HepG2 (cell line): ENCODE measurements around the gene PHF19. TPM values are rescaled to one million over a fixed set of nuclear protein-coding genes. Genes with fewer than 3 reads are reported as not detected.

Experiments
- ATAC-seq: fragments of 200-7000 bp; cut with Tn5 transposase; 3 replicates; pipeline ENCODE4 v1.9.1; 2020; ENCODE audit warnings: mild to moderate bottlenecking, moderate library complexity
- BruUV-seq: library from RNA; stranded (reverse); fragments of 400-500 nt; replicated peaks from 2 replicates; lab custom pipeline; 2021; lab: Mats Ljungman, UMichigan
- CTCF ChIA-PET: fragments of 300-600 bp; formaldehyde crosslinking; extraction: SDS; loops from one replicate; lab custom pipeline; 2021; ENCODE audit warnings: low total read pairs, inconsistent platforms, low intra/inter-chr PET ratio; lab: Yijun Ruan, JAX
- POLR2A ChIA-PET: fragments of 350-600 bp; sonication (Branson Sonifier 250); formaldehyde crosslinking; loops from one replicate; lab custom pipeline; 2020; ENCODE audit warnings: antibody characterized with exemption, inconsistent platforms; lab: Yijun Ruan, JAX
- DNase-seq: peaks from one replicate; pipeline ENCODE4 v3.0.0-alpha.2; 2015; ENCODE audit warnings: low spot score
- FAIRE-seq: peaks from 3 replicates; lab custom pipeline; 2011; peaks lifted over from hg19 to GRCh38; lab: Jason Lieb, UNC
- H2AFZ ChIP-seq: one replicate; pipeline ENCODE4 v1.6.1; 2011; ENCODE audit warnings: low read length, inconsistent platforms
- H3K27ac ChIP-seq: fragments of 300-600 bp; 3 replicates; pipeline ENCODE4 v1.8.0; 2011; ENCODE audit warnings: mixed run types, mild to moderate bottlenecking, mixed read lengths, low read length, inconsistent platforms; ENCODE audit not compliant: insufficient read depth; ENCODE audit errors: extremely low read length
- H3K27me3 ChIP-seq, 2 experiments: fragments of 200-600 bp in 1 of 2; 2 replicates in 1 of 2; 3 replicates in 1 of 2; pipeline versions ENCODE4 v1.6.0 to v1.8.0; 2011; ENCODE audit warnings: low read length in 2 of 2, mild to moderate bottlenecking in 2 of 2, moderate library complexity in 2 of 2, inconsistent platforms in 1 of 2; ENCODE audit not compliant: insufficient read depth in 2 of 2, control insufficient read depth in 1 of 2
- H3K36me3 ChIP-seq, 2 experiments: fragments of 200-600 bp in 1 of 2; replicated peaks in 1 of 2; 2 replicates in 1 of 2; 3 replicates in 1 of 2; pipeline versions ENCODE4 v1.5.1 to v1.8.0; 2011; ENCODE audit warnings: low read length in 2 of 2, inconsistent platforms in 1 of 2; ENCODE audit not compliant: insufficient read depth in 2 of 2, control insufficient read depth in 1 of 2
- H3K4me1 ChIP-seq: 2 replicates; pipeline ENCODE4 v1.5.1; 2012; ENCODE audit warnings: low read length, inconsistent platforms; ENCODE audit not compliant: insufficient read depth
- H3K4me2 ChIP-seq: 2 replicates; pipeline ENCODE4 v1.6.0; 2011; ENCODE audit warnings: low read depth, low read length, inconsistent platforms
- H3K4me3 ChIP-seq, 3 experiments: fragments of 200-600 bp in 1 of 3; sonication (generic), shearing (Covaris generic) in 1 of 3; replicated peaks in 1 of 3; 2 replicates each; pipeline ENCODE4 v1.5.1; 2011 to 2016; ENCODE audit warnings: low read length in 3 of 3, inconsistent platforms in 2 of 3, low read depth in 2 of 3, mild to moderate bottlenecking in 2 of 3, control low read depth in 1 of 3, mixed read lengths in 1 of 3; ENCODE audit not compliant: insufficient read depth in 1 of 3
- H3K79me2 ChIP-seq: one replicate; pipeline ENCODE4 v1.6.1; 2011; ENCODE audit warnings: low read length, inconsistent platforms; ENCODE audit not compliant: insufficient read depth
- H3K9ac ChIP-seq: 2 replicates; pipeline ENCODE4 v1.6.0; 2011; ENCODE audit warnings: mild to moderate bottlenecking, low read depth, low read length, inconsistent platforms; ENCODE audit not compliant: insufficient read depth
- H3K9me3 ChIP-seq: 2 replicates; pipeline ENCODE4 v1.5.1; 2012; ENCODE audit warnings: mild to moderate bottlenecking, low read length
- H4K20me1 ChIP-seq: 2 replicates; pipeline ENCODE4 v1.6.0; 2011; ENCODE audit warnings: inconsistent platforms, mild to moderate bottlenecking, low read length, moderate library complexity; ENCODE audit not compliant: insufficient read depth
- AGO2 ChIP-seq: fragments of 200-400 bp; formaldehyde crosslinking; optimal IDR thresholded peaks from 2 replicates; pipeline ENCODE3; 2017; ENCODE audit warnings: mild to moderate bottlenecking, low read depth, low read length, moderate library complexity
- BRD4 ChIP-seq: sonication (generic); formaldehyde crosslinking; IDR thresholded peaks from 2 replicates; pipeline ENCODE4 v1.4.0; 2020; ENCODE audit warnings: missing genetic modification reagents
- CREM ChIP-seq, 2 experiments: sonication (generic) in 1 of 2; formaldehyde crosslinking in 1 of 2; IDR thresholded peaks; 2 replicates each; pipeline versions ENCODE4 v1.4.0 to v1.6.1; 2016 to 2020; ENCODE audit warnings: antibody characterized with exemption in 1 of 2, mild to moderate bottlenecking in 1 of 2, missing genetic modification reagents in 1 of 2
- FOXK1 ChIP-seq: sonication (generic); formaldehyde crosslinking; IDR thresholded peaks from 2 replicates; pipeline ENCODE4 v1.4.0; 2020; ENCODE audit warnings: low read depth, missing genetic modification reagents, borderline replicate concordance
- HNF4A ChIP-seq: sonication (generic); formaldehyde crosslinking; IDR thresholded peaks from 2 replicates; pipeline ENCODE4 v1.4.0; 2020; ENCODE audit warnings: missing genetic modification reagents
- HNRNPK ChIP-seq: fragments of 200-400 bp; formaldehyde crosslinking; IDR thresholded peaks from 2 replicates; pipeline ENCODE4 v1.6.1; 2018; ENCODE audit warnings: low read length, low read depth, moderate library complexity, mild to moderate bottlenecking; ENCODE audit not compliant: poor library complexity, severe bottlenecking
- KDM1A ChIP-seq: IDR thresholded peaks from 2 replicates; pipeline ENCODE4 v1.6.1; 2016; ENCODE audit warnings: missing compliant biosample characterization
- KDM2A ChIP-seq: sonication (generic); formaldehyde crosslinking; IDR thresholded peaks from 2 replicates; pipeline ENCODE4 v1.4.0; 2020; ENCODE audit warnings: low read depth, missing genetic modification reagents, borderline replicate concordance
- MAFG ChIP-seq: sonication (generic); formaldehyde crosslinking; IDR thresholded peaks from 2 replicates; pipeline ENCODE4 v1.5.1; 2020; ENCODE audit warnings: mild to moderate bottlenecking, missing genetic modification reagents
- NFIC ChIP-seq: IDR thresholded peaks from 2 replicates; pipeline ENCODE4 v1.6.1; 2012; ENCODE audit warnings: mild to moderate bottlenecking, low read length, inconsistent platforms
- PRMT3 ChIP-seq: sonication (generic); formaldehyde crosslinking; IDR thresholded peaks from 2 replicates; pipeline ENCODE4 v1.8.1; 2022; ENCODE audit warnings: low read depth, mild to moderate bottlenecking, moderate library complexity, missing genetic modification reagents, borderline replicate concordance
- RBFOX2 ChIP-seq: fragments of 200-400 bp; formaldehyde crosslinking; IDR thresholded peaks from 2 replicates; pipeline ENCODE4 v1.6.1; 2017; ENCODE audit warnings: low read depth, mild to moderate bottlenecking, low read length
- RCOR2 ChIP-seq: IDR thresholded peaks from 2 replicates; pipeline ENCODE4 v1.6.1; 2016; ENCODE audit warnings: missing biosample characterization, missing genetic modification reagents
- TAF1 ChIP-seq: sonication (generic); formaldehyde crosslinking; IDR thresholded peaks from 2 replicates; pipeline ENCODE4 v1.4.0; 2020; ENCODE audit warnings: missing genetic modification reagents
- TBX3 ChIP-seq: fragments of 450-650 bp; IDR thresholded peaks from 2 replicates; pipeline ENCODE4 v1.6.1; 2017; ENCODE audit warnings: antibody characterized with exemption, mild to moderate bottlenecking, inconsistent platforms, borderline replicate concordance
- TOE1 ChIP-seq: sonication (generic); formaldehyde crosslinking; IDR thresholded peaks from 2 replicates; pipeline ENCODE4 v1.4.0; 2020; ENCODE audit warnings: mild to moderate bottlenecking, missing genetic modification reagents
- TOPORS ChIP-seq: sonication (generic); formaldehyde crosslinking; IDR thresholded peaks from 2 replicates; pipeline ENCODE4 v1.8.0; 2023; ENCODE audit warnings: mild to moderate bottlenecking, missing genetic modification reagents
- YY1 ChIP-seq: IDR thresholded peaks from 2 replicates; pipeline ENCODE4 v1.6.1; 2011; ENCODE audit warnings: low read length, low read depth, moderate library complexity, mild to moderate bottlenecking; ENCODE audit not compliant: insufficient read depth, insufficient replicate concordance
- ZBTB1 ChIP-seq: sonication (generic); formaldehyde crosslinking; IDR thresholded peaks from 2 replicates; pipeline ENCODE4 v1.4.0; 2020; ENCODE audit warnings: missing genetic modification reagents, borderline replicate concordance
- ZBTB3 ChIP-seq: sonication (generic); formaldehyde crosslinking; IDR thresholded peaks from 2 replicates; pipeline ENCODE4 v1.4.0; 2020; ENCODE audit warnings: low read depth, mild to moderate bottlenecking, moderate library complexity, missing genetic modification reagents, borderline replicate concordance
- ZFP37 ChIP-seq: sonication (generic); formaldehyde crosslinking; IDR thresholded peaks from 2 replicates; pipeline ENCODE4 v1.4.0; 2020; ENCODE audit warnings: missing genetic modification reagents, borderline replicate concordance
- ZNF10 ChIP-seq: sonication (generic); formaldehyde crosslinking; IDR thresholded peaks from 2 replicates; pipeline ENCODE4 v1.4.0; 2020; ENCODE audit warnings: mild to moderate bottlenecking, low read depth, missing genetic modification reagents, borderline replicate concordance
- ZNF234 ChIP-seq: sonication (generic); formaldehyde crosslinking; conservative IDR thresholded peaks from 2 replicates; pipeline ENCODE4 v1.5.1; 2020; ENCODE audit warnings: mild to moderate bottlenecking, missing genetic modification reagents
- ZNF672 ChIP-seq: sonication (generic); formaldehyde crosslinking; IDR thresholded peaks from 2 replicates; pipeline ENCODE4 v1.8.1; 2022; ENCODE audit warnings: missing genetic modification reagents
- WGBS: methylation state at CpG from one replicate; pipeline ENCODE4 v1.1.6; 2017; ENCODE audit warnings: low lambda C conversion rate; 5-methylcytosine and 5-hydroxymethylcytosine counted together
- in situ Hi-C: cut with HindIII; loops from 2 replicates; pipeline ENCODE4 v1.10.0; 2017; ENCODE audit warnings: low pct_unique_long_range_greater_than_20kb; ENCODE audit not compliant: extremely low pct_ligation_motif_present
- intact Hi-C: fragments of 100-400 bp; cut with micrococcal nuclease; formaldehyde crosslinking; loops from one replicate; pipeline ENCODE4 v1.10.0; 2022; ENCODE audit not compliant: unreplicated experiment
- polyA plus RNA-seq, 8 experiments: library from polyadenylated mRNA; depleted of rRNA in 3 of 8; stranded (reverse) in 7 of 8; unstranded in 1 of 8; fragments of >200 nt; fragmentation: Illumina TruSeq in 4 of 8; extraction: Trizol in 4 of 8; gene quantifications; 2 replicates each; pipeline versions ENCODE4 v1.2.1 to v1.2.3, GENCODE V29; 2011 to 2016; ENCODE audit warnings: low read depth in 4 of 8, missing spikeins in 1 of 8, mixed read lengths in 1 of 8; ENCODE audit not compliant: insufficient read depth in 1 of 8
- total RNA-seq, 5 experiments: library from RNA; depleted of rRNA; stranded (reverse); fragments of >200 nt; fragmentation: Illumina TruSeq; extraction: Trizol; gene quantifications; 2 replicates each; pipeline ENCODE4 v1.2.3, GENCODE V29; 2016; ENCODE audit warnings: low read depth in 1 of 5

The PHF19 gene
- total and polyA plus RNA-seq, 2 of the 13 experiments (the other 11 are each of a cell fraction or from before 2014, with no cell fraction given): 29.7 to 41.3 TPM

DNA sequence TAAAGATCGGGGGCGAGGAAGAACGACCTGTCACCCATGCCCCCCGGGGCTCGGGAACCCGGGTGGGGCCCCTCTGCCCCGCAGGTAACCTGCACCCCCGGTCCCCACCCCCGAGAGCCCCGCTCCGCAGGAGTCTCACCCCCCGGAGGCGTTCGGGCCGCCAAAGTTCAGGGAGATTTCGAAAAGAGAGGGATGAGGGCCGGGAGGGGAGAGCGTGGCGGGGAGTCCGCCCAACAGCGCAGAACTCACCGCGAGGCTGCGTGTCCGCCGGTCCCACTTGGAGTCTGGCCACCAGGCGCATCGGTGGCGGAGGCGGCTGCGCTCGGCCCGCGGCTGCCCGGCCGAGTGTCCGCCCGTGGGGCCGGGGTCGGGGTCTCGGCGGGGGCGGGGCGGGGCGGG lies at the start of gene PHF19 (continued):
- TF ChIP-seq ZBTB1 (CRISPR knock-in tag): no peak
- TF ChIP-seq TAF1: 0 out of 2 replicates have a peak, but pooled peaks have one; percentile 15
- TF ChIP-seq HNRNPK: peak; percentile 47
- peak; percentile 4 for TF ChIP-seq YY1
- peak; percentile 12 for TF ChIP-seq AGO2
- peak; percentile 57; the same call in 1 of the 2 replicates for TF ChIP-seq KDM1A (CRISPR knock-in tag)
- TF ChIP-seq NFIC: no peak
- no peak for TF ChIP-seq ZFP37 (CRISPR knock-in tag)
- peak; percentile 4; the same call in 1 of the 2 replicates for TF ChIP-seq PRMT3 (CRISPR knock-in tag)
- TF ChIP-seq ZNF234 (CRISPR knock-in tag): 0 out of 2 replicates have a peak, but pooled peaks have one; percentile 25
- no peak for TF ChIP-seq FOXK1 (CRISPR knock-in tag)
- peak; percentile 68 for TF ChIP-seq RBFOX2

- no peak for FAIRE-seq
- H3K4me2 ChIP-seq: no peak within 1 kb of the TSS
- no peak within 1 kb of the TSS for H3K27ac ChIP-seq
- in situ Hi-C loops (no loop called here), intact Hi-C loops (loop anchor here (5.0 kb wide), 1 partner anchor 34 kb away; no protein-coding TSS in a partner anchor)
- DNase-seq: no peak
- TF ChIP-seq TBX3: no peak
- TF ChIP-seq ZBTB3 (CRISPR knock-in tag): no peak
- no peak for TF ChIP-seq RCOR2
- no peak for TF ChIP-seq ZNF10 (CRISPR knock-in tag)
- no peak for TF ChIP-seq TOPORS (CRISPR knock-in tag)
- TF ChIP-seq KDM2A: no peak
- no peak for TF ChIP-seq CREM (IDR thresholded peaks at IDR 0.05)
- no peak for TF ChIP-seq CREM (CRISPR knock-in tag; IDR thresholded peaks at IDR 0.05)
- TF ChIP-seq TOE1 (CRISPR knock-in tag): no peak
- TF ChIP-seq ZNF672 (CRISPR knock-in tag): no peak
- TF ChIP-seq BRD4 (CRISPR knock-in tag): no peak
- no peak for TF ChIP-seq MAFG (CRISPR knock-in tag)
- TF ChIP-seq HNF4A (CRISPR knock-in tag): no peak
- H3K4me3 ChIP-seq: no peak within 1 kb of the TSS
- no peak for ATAC-seq
- H2AFZ ChIP-seq: no peak within 1 kb of the TSS
- 64% methylated on average over 6 of the region's 6 CpGs for WGBS
- ChIA-PET CTCF (no interaction called here), POLR2A (no interaction called here)
- no TSS peak for BruUV-seq
- no peaks in the 10 kb centered on the region for H4K20me1 ChIP-seq
- peaks cover 26% of the 10 kb centered on the region for H3K4me1 ChIP-seq
- no peaks in the 10 kb centered on the region for H3K36me3 ChIP-seq
- H3K9me3 ChIP-seq: no peaks in the 10 kb centered on the region
- H3K27me3 ChIP-seq: peaks cover 2 to 17% of the 10 kb centered on the region in 2 experiments; a peak in 2 of 5 replicates
- no peaks in the 10 kb centered on the region for H3K79me2 ChIP-seq
- H3K9ac ChIP-seq: no peak within 1 kb of the TSS
Observed at GRCh38 chr9:120926397-120926928, 49.5 kb upstream of the PHF19 start, which contains the start of gene TRAF1. Gene TRAF1, minus strand, starts transcription at chr9:120926796. Its CDS starts 721 bp downstream, at chr9:120926075.
